HG02763 (cell line): ENCODE results near the gene SLC6A8.
"Not testable (repeated sequence)": the region's sequence is repeated elsewhere in the genome, so short reads cannot be mapped to it uniquely, and the experiment has no call there.

Experiments used
- ATAC-seq: cut with Tn5 transposase; IDR thresholded peaks from one replicate; pipeline ENCODE4 v1.9.1; 2021; ENCODE audit warnings: mild to moderate bottlenecking, moderate library complexity; ENCODE audit not compliant: unreplicated experiment

The SLC6A8 gene

DNA sequence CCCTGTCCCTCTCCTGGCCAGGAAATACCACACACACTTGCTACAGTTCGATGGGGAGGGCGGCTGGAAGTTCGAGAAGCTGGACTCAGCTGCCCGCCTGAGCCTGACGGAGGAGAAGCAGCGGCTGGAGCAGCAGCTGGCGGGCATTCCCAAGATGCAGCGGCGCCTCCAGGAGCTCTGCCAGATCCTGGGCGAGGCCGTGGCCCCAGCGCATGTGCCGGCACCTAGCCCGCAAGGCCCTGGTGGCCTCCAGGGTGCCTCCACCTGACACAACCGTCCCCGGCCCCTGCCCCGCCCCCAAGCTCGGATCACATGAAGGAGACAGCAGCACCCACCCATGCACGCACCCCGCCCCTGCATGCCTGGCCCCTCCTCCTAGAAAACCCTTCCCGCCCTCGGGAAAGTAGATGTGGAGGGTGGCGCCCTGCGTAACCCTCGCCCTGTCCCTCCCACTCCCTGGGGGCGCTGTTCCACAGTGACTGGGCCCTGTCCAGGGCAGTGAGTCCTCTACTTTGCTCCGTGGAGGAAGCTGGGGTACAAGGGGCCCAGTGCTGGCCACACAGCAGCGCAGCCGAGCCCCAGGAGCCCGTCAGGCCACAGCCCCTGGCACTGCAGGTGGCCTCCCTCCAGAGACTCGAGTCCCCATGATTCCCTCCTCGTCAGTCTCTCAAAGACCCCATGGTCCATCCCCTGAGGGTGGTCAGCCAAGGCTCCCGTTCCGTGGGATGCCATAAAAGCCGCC lies 55.9 kb downstream of the SLC6A8 start:
- not testable (repeated sequence) for ATAC-seq

DNA sequence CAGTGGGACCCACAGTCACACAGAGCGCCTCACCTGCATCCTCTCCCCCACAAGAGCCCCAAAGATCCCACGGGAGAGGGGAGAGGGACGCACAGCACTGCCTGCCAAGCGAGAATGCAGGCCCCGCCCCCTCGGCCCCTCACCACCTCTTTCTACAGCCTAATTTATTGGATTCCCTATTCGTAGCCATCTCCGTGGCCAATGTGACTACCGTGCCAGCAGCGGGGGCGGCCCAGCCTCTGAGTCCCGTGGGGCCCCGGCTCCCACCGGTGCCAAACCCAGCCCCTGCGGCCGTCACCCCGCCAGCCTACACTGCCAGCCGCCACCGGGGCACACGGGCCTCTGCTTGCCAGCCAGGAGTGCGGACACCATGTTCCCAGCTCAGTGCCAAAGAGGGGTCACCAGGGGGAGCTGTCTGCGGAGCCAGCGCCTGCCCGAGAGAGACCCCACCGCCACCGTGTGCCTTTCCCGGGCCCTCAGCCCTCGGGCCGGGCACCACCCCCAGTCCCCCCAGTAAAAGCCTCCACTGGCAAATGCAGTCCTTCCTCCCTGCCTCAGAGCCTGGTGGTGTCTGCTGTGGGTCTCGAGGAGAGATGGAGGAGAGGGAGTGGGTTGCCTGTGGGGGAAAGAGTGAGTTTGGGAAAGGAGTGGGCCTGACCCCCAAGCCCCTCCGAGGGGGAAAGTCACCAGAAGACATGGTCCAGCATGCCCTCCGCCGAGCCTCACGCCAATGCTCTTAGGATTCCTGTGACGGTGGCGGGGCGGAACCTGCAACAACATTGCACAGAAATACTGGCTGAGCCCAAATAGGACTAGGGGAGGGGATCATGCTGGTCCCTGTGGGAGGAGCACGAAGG lies 56.7 kb downstream of the SLC6A8 start:
- no peak for ATAC-seq

DNA sequence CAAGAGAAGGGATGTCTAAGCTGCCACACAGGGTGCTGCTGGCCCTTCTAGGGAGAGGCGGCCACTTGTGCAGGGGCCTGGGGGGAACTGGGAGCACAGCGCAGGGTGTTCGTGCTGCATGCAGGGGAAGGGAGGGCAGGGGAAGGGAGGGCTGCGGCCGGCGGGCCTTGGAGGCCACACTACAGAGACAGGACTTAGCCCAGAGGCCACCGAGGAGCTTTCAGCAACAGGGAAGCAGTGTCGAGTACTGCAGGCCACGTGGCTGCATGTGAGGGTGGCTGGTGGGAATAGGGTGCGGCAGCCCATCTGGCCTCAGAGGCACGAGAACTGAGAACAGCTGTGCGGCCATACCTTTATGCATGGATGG lies 57.3 kb downstream of the SLC6A8 start:
- not testable (repeated sequence) for ATAC-seq
